ENCODE results near the gene LHFPL2.
"Not testable (repeated sequence)": the region's sequence is repeated elsewhere in the genome, so short reads cannot be mapped to it uniquely, and the experiment has no call there.

The LHFPL2 gene

DNA sequence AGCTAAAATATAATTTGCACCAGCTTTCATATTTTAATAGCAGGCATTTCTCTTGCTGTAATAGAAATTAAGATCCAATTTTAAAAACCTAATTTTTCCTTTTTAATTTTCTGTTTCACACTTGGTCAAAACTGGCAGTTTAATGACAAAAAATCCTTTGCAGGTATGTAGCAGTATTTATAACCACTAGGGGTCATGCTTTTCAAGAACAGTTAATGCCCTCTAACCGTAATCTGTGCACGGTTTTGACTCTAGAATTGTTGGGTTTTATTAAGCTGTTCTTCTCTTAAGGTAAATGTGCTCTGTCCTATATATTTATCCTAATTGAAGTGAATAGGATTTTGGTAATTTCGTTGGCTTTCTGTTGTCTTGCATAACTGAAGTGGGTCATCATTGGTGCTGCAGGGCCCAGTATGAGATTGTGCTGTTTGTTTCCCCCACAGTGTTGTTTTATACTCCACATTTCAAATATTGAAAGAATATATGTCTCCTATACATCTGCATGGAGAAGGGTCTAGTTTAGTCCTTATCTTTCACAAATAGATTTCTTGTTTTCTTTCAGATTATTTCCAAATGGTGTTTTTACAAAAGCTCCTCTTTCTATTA lies 180.7 kb downstream of the LHFPL2 start:
- TF ChIP-seq POLR2A (IDR thresholded peaks at IDR 0.05; ENCODE audit: extremely low read depth, insufficient read length), result no peak
- TF ChIP-seq CTCF (IDR thresholded peaks at IDR 0.05; ENCODE audit: low read depth, low read length), result peak; percentile 41
- DNase-seq (ENCODE audit: low read depth), result peak; percentile 58
- no peak overlapping the region for H3K4me3 ChIP-seq (ENCODE audit: low read depth, low read length)

DNA sequence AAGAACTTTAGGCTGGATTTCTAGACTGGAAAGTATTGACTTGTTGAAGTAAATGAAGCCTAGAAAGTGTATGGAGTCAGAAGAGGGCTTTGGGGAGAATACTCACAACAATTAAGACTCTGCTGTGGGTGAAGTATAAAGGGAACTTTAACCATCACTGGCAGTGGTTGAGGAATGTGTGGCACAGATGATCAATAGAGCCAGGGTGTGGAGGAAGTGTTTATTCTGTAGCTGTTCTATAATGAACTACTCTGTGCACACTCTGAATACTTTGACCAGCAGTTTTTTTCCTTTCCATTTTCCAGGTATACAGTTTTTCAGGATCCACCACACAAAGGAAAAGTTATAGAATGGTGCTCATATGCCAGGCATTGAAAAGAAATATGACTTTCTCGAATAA lies 181.4 kb downstream of the LHFPL2 start:
- no peak for DNase-seq (ENCODE audit: low read depth)
- TF ChIP-seq MAX (IDR thresholded peaks at IDR 0.05; ENCODE audit: low read depth, low read length) (no peak), CTCF (IDR thresholded peaks at IDR 0.05; ENCODE audit: low read depth, low read length) (no peak)
- no peak overlapping the region for H3K4me3 ChIP-seq (ENCODE audit: low read depth, low read length)

DNA sequence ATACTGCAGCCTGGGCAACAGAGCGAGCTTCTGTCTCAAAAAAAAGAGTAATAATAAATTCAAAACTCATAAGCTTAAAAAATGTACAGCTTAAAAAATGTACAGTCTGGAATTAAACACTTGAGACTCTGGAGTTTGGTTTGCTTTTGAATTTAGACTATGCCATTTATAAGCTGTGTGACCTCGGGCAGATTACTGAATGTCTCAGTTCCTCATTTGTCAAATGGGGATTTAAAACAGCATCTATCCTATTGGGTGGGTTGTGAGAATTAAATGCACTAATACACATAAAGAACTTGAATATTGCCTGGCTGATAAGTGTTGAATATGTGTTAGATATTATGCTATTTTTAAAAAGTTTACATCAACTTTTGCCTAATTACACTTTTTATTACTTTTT lies 189.7 kb downstream of the LHFPL2 start:
- no peak for TF ChIP-seq POLR2A (IDR thresholded peaks at IDR 0.05; ENCODE audit: extremely low read depth, insufficient read length)
- no peak for TF ChIP-seq MYC (IDR thresholded peaks at IDR 0.05; ENCODE audit: low read depth, low read length)
- no peak overlapping the region for H3K4me3 ChIP-seq (ENCODE audit: low read depth, low read length)
- DNase-seq (ENCODE audit: low read depth), result no peak

DNA sequence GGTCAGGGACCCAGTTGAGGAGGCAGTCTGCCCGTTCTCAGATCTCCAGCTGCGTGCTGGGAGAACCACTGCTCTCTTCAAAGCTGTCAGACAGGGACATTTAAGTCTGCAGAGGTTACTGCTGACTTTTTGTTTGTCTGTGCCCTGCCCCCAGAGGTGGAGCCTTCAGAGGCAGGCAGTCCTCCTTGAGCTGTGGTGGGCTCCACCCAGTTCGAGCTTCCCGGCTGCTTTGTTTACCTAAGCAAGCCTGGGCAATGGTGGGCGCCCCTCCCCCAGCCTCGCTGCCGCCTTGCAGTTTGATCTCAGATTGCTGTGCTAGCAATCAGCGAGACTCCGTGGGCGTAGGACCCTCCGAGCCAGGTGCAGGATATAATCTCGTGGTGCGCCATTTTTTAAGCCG lies 191.1 kb downstream of the LHFPL2 start:
- H3K4me3 ChIP-seq (ENCODE audit: low read depth, low read length); DNase-seq (ENCODE audit: low read depth): not testable (repeated sequence)

- TF ChIP-seq CTCF (IDR thresholded peaks at IDR 0.05; ENCODE audit: low read depth, low read length) (no peak), MAX (IDR thresholded peaks at IDR 0.05; ENCODE audit: low read depth, low read length) (no peak), MYC (IDR thresholded peaks at IDR 0.05; ENCODE audit: low read depth, low read length) (no peak), POLR2A (IDR thresholded peaks at IDR 0.05; ENCODE audit: extremely low read depth, insufficient read length) (no peak)
- DNase-seq (ENCODE audit: low read depth), result no peak
These were observed 199.5 kb downstream of the LHFPL2 start for GRCh38 chr5:78449103-78449502.

DNA sequence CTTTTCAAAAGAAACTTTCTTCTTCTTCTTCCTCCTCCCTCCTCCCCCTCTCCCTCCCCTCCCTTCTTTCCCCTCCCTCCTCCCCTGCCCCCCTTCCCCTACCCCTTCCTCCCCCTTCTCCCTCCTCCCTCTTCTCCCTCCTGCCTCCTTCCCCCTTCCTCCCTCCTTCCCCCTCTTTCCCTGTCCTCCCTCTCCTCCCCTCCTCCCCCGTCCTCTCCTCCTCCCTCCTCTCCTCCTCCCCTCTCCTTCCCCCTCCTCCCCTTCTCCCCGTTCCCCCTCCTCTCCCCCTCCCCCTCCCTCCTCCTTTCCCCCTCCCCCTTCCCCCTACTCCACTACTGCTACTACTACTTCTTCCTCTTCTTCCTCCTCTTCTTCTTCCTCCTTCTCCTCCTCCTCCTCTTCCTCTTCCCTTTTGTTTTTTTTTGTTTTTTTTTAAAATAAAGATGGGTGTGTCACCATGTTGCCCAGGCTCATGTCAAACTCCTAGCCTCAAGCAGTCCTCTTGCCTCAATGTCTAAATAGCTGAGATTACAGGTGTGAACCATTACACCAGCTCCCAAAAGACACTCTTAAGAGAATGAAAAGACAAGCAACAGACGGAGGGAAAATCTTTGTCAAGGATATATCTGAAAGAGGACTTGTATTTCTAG lies 200.7 kb downstream of the LHFPL2 start:
- H3K4me3 ChIP-seq (ENCODE audit: low read depth, low read length), result no peak overlapping the region
- TF ChIP-seq CTCF (IDR thresholded peaks at IDR 0.05; ENCODE audit: low read depth, low read length), result no peak
- no peak for TF ChIP-seq MAX (IDR thresholded peaks at IDR 0.05; ENCODE audit: low read depth, low read length)
- TF ChIP-seq MYC (IDR thresholded peaks at IDR 0.05; ENCODE audit: low read depth, low read length), result no peak
- no peak for TF ChIP-seq POLR2A (IDR thresholded peaks at IDR 0.05; ENCODE audit: extremely low read depth, insufficient read length)
- no peak for DNase-seq (ENCODE audit: low read depth)

More at GRCh38 chr5:78449103-78449502, 199.5 kb downstream of the LHFPL2 start:
- H3K4me3 ChIP-seq (ENCODE audit: low read depth, low read length), result no peak overlapping the region
